GM12864 (cell line): Measurements from ENCODE around the gene RABGGTB.
A peak's percentile ranks its signal among the peaks of the same experiment; 100 is the strongest.

ENCODE experiments used
- DNase-seq: peaks from one replicate; pipeline ENCODE4 v3.0.0-alpha.2; 2011; ENCODE audit warnings: low read depth
- H3K4me3 ChIP-seq: 2 replicates; pipeline ENCODE4 v1.5.1; 2011; ENCODE audit warnings: mild to moderate bottlenecking, low read depth, low read length, control low read depth
- CTCF ChIP-seq: IDR thresholded peaks from 2 replicates; pipeline ENCODE4 v1.5.1; 2011; ENCODE audit warnings: low read depth, mild to moderate bottlenecking, moderate library complexity, low read length, control low read depth, inconsistent platforms; ENCODE audit errors: missing control alignments

The RABGGTB gene

GRCh38 chr1:75787524-75787923 lies 1.5 kb downstream of the RABGGTB start:
- TF ChIP-seq CTCF, result no peak
- DNase-seq, result no peak
- H3K4me3 ChIP-seq, result peak overlapping the region; percentile 78

GRCh38 chr1:75789988-75790387 lies 3.9 kb downstream of the RABGGTB start:
- TF ChIP-seq CTCF, result no peak
- DNase-seq, result no peak
- peak overlapping the region; percentile 78; the same call in 1 of the 2 replicates for H3K4me3 ChIP-seq

- H3K4me3 ChIP-seq, result peak overlapping the region; percentile 78; the same call in 1 of the 2 replicates
- TF ChIP-seq CTCF, result no peak
- DNase-seq, result no peak
These were observed 5.0 kb downstream of the RABGGTB start for GRCh38 chr1:75791022-75791421.

- TF ChIP-seq CTCF, result no peak
- DNase-seq, result no peak
- H3K4me3 ChIP-seq, result no peak overlapping the region
These were observed 6.0 kb downstream of the RABGGTB start for GRCh38 chr1:75792091-75792490.

- H3K4me3 ChIP-seq, result no peak overlapping the region
- no peak for DNase-seq
These were observed 8.3 kb downstream of the RABGGTB start for GRCh38 chr1:75794382-75794781.

GRCh38 chr1:75795703-75796193 lies 9.7 kb downstream of the RABGGTB start:
- no peak overlapping the region for H3K4me3 ChIP-seq
- DNase-seq, result no peak
- TF ChIP-seq CTCF, result no peak

More at GRCh38 chr1:75794382-75794781, 8.3 kb downstream of the RABGGTB start:
- no peak for TF ChIP-seq CTCF
